ENCODE results near the gene CRY1.

GRCh38 chr12:107042801-107043200 lies 50.5 kb downstream of the CRY1 start:
- TF ChIP-seq, protein P1, sequence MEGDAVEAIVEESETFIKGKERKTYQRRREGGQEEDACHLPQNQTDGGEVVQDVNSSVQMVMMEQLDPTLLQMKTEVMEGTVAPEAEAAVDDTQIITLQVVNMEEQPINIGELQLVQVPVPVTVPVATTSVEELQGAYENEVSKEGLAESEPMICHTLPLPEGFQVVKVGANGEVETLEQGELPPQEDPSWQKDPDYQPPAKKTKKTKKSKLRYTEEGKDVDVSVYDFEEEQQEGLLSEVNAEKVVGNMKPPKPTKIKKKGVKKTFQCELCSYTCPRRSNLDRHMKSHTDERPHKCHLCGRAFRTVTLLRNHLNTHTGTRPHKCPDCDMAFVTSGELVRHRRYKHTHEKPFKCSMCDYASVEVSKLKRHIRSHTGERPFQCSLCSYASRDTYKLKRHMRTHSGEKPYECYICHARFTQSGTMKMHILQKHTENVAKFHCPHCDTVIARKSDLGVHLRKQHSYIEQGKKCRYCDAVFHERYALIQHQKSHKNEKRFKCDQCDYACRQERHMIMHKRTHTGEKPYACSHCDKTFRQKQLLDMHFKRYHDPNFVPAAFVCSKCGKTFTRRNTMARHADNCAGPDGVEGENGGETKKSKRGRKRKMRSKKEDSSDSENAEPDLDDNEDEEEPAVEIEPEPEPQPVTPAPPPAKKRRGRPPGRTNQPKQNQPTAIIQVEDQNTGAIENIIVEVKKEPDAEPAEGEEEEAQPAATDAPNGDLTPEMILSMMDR (IDR thresholded peaks at IDR 0.05), result no peak
- no peak for TF ChIP-seq POLR2A (IDR thresholded peaks at IDR 0.05)
